ENCODE measurements around the gene TMEM119.

The TMEM119 gene

DNA sequence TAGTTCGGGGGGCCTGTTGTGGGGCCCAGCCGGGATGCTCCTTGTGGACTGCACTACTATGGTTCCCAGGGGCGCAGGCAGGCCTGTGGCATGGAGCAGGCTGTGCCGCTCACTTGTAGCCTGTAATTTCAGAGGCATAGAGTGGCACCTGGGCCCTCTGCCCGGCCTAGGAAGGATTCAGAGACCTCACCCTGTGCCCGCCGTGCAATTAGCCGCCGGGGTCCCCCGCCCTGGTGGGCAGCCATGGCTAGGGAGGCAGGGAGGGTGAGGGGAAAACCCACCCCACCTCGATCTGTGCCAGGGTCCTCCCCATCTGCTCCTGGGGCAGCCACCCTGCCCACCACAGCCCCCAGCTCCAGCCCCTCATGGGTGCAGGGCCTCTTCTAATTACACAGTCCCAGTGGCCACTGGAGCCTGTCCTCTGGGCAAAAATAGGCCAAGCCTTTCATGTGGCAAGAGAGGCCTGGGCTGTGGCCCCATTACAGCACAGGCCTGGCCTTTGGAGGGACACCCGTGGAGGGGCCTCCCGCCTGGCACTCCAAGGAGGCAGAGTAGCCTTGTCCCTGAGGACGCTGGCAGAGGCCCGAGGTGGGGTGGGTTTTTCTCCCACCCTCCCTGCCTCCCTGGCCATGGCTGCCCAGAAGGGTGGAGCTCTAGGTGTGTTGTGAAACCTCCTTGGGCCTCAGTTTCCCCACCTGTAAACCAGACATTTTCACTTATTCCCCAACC is 5.3 kb upstream of the TMEM119 start:
- H3K4me3 ChIP-seq (ENCODE audit: low read depth, low read length) = no peak overlapping the region
- DNase-seq (ENCODE audit: low read depth) = no peak
- TF ChIP-seq, protein P1, sequence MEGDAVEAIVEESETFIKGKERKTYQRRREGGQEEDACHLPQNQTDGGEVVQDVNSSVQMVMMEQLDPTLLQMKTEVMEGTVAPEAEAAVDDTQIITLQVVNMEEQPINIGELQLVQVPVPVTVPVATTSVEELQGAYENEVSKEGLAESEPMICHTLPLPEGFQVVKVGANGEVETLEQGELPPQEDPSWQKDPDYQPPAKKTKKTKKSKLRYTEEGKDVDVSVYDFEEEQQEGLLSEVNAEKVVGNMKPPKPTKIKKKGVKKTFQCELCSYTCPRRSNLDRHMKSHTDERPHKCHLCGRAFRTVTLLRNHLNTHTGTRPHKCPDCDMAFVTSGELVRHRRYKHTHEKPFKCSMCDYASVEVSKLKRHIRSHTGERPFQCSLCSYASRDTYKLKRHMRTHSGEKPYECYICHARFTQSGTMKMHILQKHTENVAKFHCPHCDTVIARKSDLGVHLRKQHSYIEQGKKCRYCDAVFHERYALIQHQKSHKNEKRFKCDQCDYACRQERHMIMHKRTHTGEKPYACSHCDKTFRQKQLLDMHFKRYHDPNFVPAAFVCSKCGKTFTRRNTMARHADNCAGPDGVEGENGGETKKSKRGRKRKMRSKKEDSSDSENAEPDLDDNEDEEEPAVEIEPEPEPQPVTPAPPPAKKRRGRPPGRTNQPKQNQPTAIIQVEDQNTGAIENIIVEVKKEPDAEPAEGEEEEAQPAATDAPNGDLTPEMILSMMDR (IDR thresholded peaks at IDR 0.05; ENCODE audit: low read depth, low read length) = no peak
- TF ChIP-seq, protein P2, sequence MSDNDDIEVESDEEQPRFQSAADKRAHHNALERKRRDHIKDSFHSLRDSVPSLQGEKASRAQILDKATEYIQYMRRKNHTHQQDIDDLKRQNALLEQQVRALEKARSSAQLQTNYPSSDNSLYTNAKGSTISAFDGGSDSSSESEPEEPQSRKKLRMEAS (IDR thresholded peaks at IDR 0.05; ENCODE audit: low read depth, low read length) = no peak
- TF ChIP-seq MYC (IDR thresholded peaks at IDR 0.05; ENCODE audit: low read depth, low read length) (no peak), POLR2A (IDR thresholded peaks at IDR 0.05; ENCODE audit: extremely low read depth, insufficient read length) (no peak)

DNA sequence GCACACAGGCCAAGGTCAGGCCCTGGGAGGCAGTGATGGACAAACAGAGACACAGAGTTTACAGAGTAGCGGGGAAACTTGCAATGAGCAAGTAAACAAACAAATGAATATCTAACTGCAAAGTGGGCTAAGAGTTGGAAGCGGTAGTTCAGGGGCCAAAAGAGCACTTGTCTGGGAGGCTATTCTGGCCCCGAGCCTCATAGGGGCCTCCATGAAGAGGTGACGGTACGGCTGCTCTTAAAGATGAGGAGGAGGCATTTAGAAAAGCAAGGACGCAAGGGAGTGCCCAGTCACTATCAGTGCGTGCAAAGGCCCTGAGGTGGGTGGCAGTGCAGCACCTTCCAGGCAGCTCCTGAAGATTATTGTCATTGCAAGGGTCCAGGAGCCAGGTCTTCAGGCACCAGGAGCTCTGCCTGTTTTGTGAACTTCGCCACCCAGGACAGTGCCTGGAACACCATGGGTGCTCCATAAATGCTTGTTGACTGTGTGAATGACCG is 4.4 kb upstream of the TMEM119 start:
- TF ChIP-seq MYC (IDR thresholded peaks at IDR 0.05; ENCODE audit: low read depth, low read length) = no peak
- no peak for TF ChIP-seq POLR2A (IDR thresholded peaks at IDR 0.05; ENCODE audit: extremely low read depth, insufficient read length)
- TF ChIP-seq, protein P1 (IDR thresholded peaks at IDR 0.05; ENCODE audit: low read depth, low read length) = no peak
- TF ChIP-seq, protein P2 (IDR thresholded peaks at IDR 0.05; ENCODE audit: low read depth, low read length) = no peak
- DNase-seq (ENCODE audit: low read depth) = no peak

DNA sequence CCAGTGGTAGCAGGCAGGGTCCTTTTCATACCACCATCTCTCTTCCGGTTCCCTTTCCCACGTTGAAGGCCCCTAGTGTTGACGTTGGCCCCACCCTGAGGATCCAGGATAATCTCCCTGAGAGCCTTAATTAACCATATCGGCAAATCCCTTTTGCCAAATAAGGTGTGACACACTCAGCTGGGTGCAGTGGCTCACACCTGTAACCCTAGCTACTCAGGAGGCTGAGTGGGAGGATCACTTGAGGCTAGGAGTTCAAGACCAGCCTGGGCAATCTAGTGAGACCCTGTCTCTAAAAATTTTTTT is 2.8 kb upstream of the TMEM119 start:
- DNase-seq (ENCODE audit: low read depth) = no peak
- TF ChIP-seq, protein P1 (IDR thresholded peaks at IDR 0.05; ENCODE audit: low read depth, low read length) = no peak
- no peak overlapping the region for H3K4me3 ChIP-seq (ENCODE audit: low read depth, low read length)

More for the DNA sequence above, 4.4 kb upstream of the TMEM119 start:
- no peak overlapping the region for H3K4me3 ChIP-seq (ENCODE audit: low read depth, low read length)

DNA sequence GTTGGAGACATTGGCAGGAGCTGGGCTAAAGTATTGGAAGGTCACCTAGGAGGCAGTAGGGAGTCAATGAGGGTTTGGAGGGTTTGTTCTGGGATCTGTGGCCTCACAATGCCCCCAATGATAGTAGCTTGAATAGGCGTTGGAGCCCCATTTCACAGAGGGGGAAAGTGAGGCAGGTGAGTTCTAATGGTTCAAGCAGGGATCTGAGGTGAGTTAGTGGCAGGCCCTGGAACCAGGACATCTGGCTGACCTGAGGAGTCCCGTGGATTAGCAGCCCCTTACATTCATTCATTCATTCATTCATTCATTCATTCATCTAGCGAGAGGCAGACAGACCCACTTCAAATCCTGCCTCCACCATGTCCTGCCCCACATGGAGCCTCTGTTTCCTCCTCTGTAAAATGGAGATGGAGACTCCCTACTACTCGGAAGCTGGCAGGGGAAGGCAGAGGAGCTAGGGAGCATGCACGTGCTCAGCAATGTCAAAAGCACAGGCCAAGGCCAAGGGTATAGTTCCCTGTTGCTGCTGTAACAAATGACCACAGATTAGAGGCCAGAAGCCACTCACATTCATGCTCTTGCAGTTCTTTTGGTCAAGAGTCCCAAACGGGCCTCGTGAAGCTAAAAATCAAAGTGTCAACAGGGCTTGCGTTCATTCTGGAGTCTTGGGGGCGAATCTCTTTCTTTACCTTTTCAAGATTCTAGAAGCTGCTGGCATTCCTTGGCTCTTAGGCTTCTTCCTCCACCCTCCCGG is 2.2 kb upstream of the TMEM119 start:
- DNase-seq (ENCODE audit: low read depth) = no peak
- no peak overlapping the region for H3K4me3 ChIP-seq (ENCODE audit: low read depth, low read length)
- TF ChIP-seq, protein P1 (IDR thresholded peaks at IDR 0.05; ENCODE audit: low read depth, low read length) = peak; percentile 3
- no peak for TF ChIP-seq POLR2A (IDR thresholded peaks at IDR 0.05; ENCODE audit: extremely low read depth, insufficient read length)
- no peak for TF ChIP-seq MYC (IDR thresholded peaks at IDR 0.05; ENCODE audit: low read depth, low read length)
- TF ChIP-seq, protein P2 (IDR thresholded peaks at IDR 0.05; ENCODE audit: low read depth, low read length) = no peak

DNA sequence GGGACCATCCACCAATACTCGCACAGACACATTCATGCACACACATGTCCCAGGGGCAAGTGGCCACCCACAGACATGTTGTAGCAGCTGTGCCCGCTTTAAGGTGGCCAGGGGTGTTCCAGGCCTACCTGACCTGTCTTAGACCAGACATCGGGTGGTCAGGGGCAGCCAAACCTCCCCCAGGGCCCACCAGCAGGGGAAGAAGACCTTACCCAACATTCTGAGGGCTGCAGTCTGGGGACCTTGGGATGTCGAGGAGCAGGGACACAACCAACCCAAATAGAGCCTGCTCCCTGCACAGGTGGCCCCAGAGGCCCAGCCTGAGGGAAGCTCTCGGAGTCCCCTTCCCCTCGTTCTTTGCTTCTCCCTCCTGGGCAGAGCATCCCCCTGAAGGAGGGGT is 1.7 kb upstream of the TMEM119 start:
- no peak overlapping the region for H3K4me3 ChIP-seq (ENCODE audit: low read depth, low read length)
- no peak for DNase-seq (ENCODE audit: low read depth)
- TF ChIP-seq, protein P2 (IDR thresholded peaks at IDR 0.05; ENCODE audit: low read depth, low read length) = no peak
- TF ChIP-seq, protein P1 (IDR thresholded peaks at IDR 0.05; ENCODE audit: low read depth, low read length) = no peak
- no peak for TF ChIP-seq POLR2A (IDR thresholded peaks at IDR 0.05; ENCODE audit: extremely low read depth, insufficient read length)
- no peak for TF ChIP-seq MYC (IDR thresholded peaks at IDR 0.05; ENCODE audit: low read depth, low read length)

Data from NB4 (cell line).